K562 (cell line): ENCODE data around the gene EGFL6. TPM values are rescaled to one million over a fixed set of nuclear protein-coding genes. Genes with fewer than 3 reads are reported as not detected.
A peak's percentile ranks its signal among the peaks of the same experiment; 100 is the strongest.

Experiments
- ATAC-seq: fragments of 200-7000 bp; cut with Tn5 transposase; 3 replicates; pipeline ENCODE4 v1.9.1; 2020; ENCODE audit warnings: moderate library complexity
- BruUV-seq: library from RNA; stranded (reverse); fragments of 400-500 nt; replicated peaks from 2 replicates; lab custom pipeline; 2021; lab: Mats Ljungman, UMichigan
- CTCF ChIA-PET: fragments of 300-600 bp; formaldehyde crosslinking; extraction: SDS; loops from one replicate; lab custom pipeline; 2021; ENCODE audit warnings: low intra/inter-chr PET ratio; lab: Yijun Ruan, JAX
- POLR2A ChIA-PET: fragments of 300-600, 350-650 bp; sonication (Branson Sonifier 250); formaldehyde crosslinking; extraction: SDS; loops from one replicate; lab custom pipeline; 2021; ENCODE audit warnings: antibody characterized with exemption, inconsistent platforms; lab: Yijun Ruan, JAX
- DNase-seq, 4 experiments: peaks; one replicate each; pipeline versions ENCODE4 v3.0.0 to v3.0.0-alpha.2; 2011 to 2018; ENCODE audit warnings: low spot score in 3 of 4, mixed read lengths in 3 of 4; ENCODE audit errors: extremely low read depth in 1 of 4
- FAIRE-seq: peaks from 2 replicates; lab custom pipeline; 2011; peaks lifted over from hg19 to GRCh38; lab: Jason Lieb, UNC
- H2AFZ ChIP-seq: 2 replicates; pipeline ENCODE4 v1.6.0; 2011; ENCODE audit warnings: low read depth, low read length, control low read depth, inconsistent platforms
- H3K27ac ChIP-seq: fragments of 200-600 bp; 3 replicates; pipeline ENCODE4 v1.8.0; 2011; ENCODE audit warnings: low read depth, mild to moderate bottlenecking, control low read depth, inconsistent platforms, low read length, moderate library complexity, mixed read lengths; ENCODE audit errors: extremely low read depth
- H3K27me3 ChIP-seq, 2 experiments: fragments of 300-600 bp in 1 of 2; 2 replicates in 1 of 2; 3 replicates in 1 of 2; pipeline versions ENCODE4 v1.6.0 to v1.8.0; 2011; ENCODE audit warnings: inconsistent platforms in 2 of 2, low read length in 2 of 2, mild to moderate bottlenecking in 1 of 2, mixed read lengths in 1 of 2, moderate library complexity in 1 of 2; ENCODE audit not compliant: control insufficient read depth in 2 of 2, insufficient read depth in 2 of 2
- H3K36me3 ChIP-seq: fragments of 300-600 bp; 3 replicates; pipeline ENCODE4 v1.8.0; 2011; ENCODE audit warnings: mild to moderate bottlenecking, low read length, inconsistent platforms; ENCODE audit not compliant: control insufficient read depth, insufficient read depth
- H3K4me1 ChIP-seq, 2 experiments: fragments of 200-600 bp in 1 of 2; replicated peaks in 1 of 2; 2 replicates in 1 of 2; 3 replicates in 1 of 2; pipeline versions ENCODE4 v1.5.1 to v1.8.0; 2011; ENCODE audit warnings: inconsistent platforms in 2 of 2, low read length in 2 of 2, mild to moderate bottlenecking in 1 of 2, mixed read lengths in 1 of 2, moderate library complexity in 1 of 2; ENCODE audit not compliant: control insufficient read depth in 2 of 2, insufficient read depth in 2 of 2
- H3K4me2 ChIP-seq: 2 replicates; pipeline ENCODE4 v1.6.1; 2011; ENCODE audit warnings: low read length, control low read depth, inconsistent platforms, mixed read lengths; ENCODE audit not compliant: insufficient read depth
- H3K4me3 ChIP-seq: fragments of 200-600 bp; sonication (generic), shearing (Covaris generic); 2 replicates; pipeline ENCODE4 v1.5.1; 2016; ENCODE audit warnings: control low read depth, inconsistent platforms
- H3K79me2 ChIP-seq: fragments of 200-600 bp; 3 replicates; pipeline ENCODE4 v1.8.0; 2011; ENCODE audit warnings: low read length, inconsistent platforms; ENCODE audit not compliant: control insufficient read depth, insufficient read depth
- H3K9ac ChIP-seq, 2 experiments: 2 replicates each; pipeline versions ENCODE4 v1.6.0 to v1.6.1; 2011; ENCODE audit warnings: low read depth in 2 of 2, low read length in 2 of 2, control low read depth in 1 of 2, inconsistent platforms in 1 of 2, mild to moderate bottlenecking in 1 of 2, mixed read lengths in 1 of 2; ENCODE audit not compliant: insufficient read depth in 1 of 2
- H3K9me1 ChIP-seq: one replicate; pipeline ENCODE4 v1.6.0; 2011; ENCODE audit warnings: inconsistent platforms, mild to moderate bottlenecking, low read length, moderate library complexity; ENCODE audit not compliant: control insufficient read depth, insufficient read depth
- H3K9me3 ChIP-seq: replicated peaks from 2 replicates; pipeline ENCODE4 v1.5.1; 2011; ENCODE audit warnings: low read depth, low read length, inconsistent platforms; ENCODE audit not compliant: control insufficient read depth, insufficient read depth
- H4K20me1 ChIP-seq: replicated peaks from 2 replicates; pipeline ENCODE4 v1.6.1; 2011; ENCODE audit warnings: low read length, inconsistent platforms, mixed read lengths; ENCODE audit not compliant: control insufficient read depth, insufficient read depth
- FOXP1 ChIP-seq: sonication (generic); formaldehyde crosslinking; IDR thresholded peaks from 2 replicates; pipeline ENCODE4 v1.8.0; 2022; ENCODE audit warnings: mild to moderate bottlenecking, missing genetic modification reagents
- MAFF ChIP-seq: IDR thresholded peaks from 2 replicates; pipeline ENCODE4 v1.6.1; 2012; ENCODE audit warnings: low read length, improper control_type of control experiment
- MCM2 ChIP-seq: fragments of 450-650 bp; IDR thresholded peaks from 2 replicates; pipeline ENCODE4 v1.6.1; 2017; ENCODE audit warnings: low read depth, mild to moderate bottlenecking
- NR1H2 ChIP-seq: sonication (generic); formaldehyde crosslinking; IDR thresholded peaks from 2 replicates; pipeline ENCODE4 v1.4.0; 2020; ENCODE audit warnings: mild to moderate bottlenecking, missing genetic modification reagents
- NR4A1 ChIP-seq, 2 experiments: fragments of 250-450 bp in 1 of 2; fragments of 450-650 bp in 1 of 2; sonication (Bioruptor Pico) in 1 of 2; IDR thresholded peaks; 2 replicates each; pipeline versions ENCODE4 v1.4.0 to v1.6.1; 2016 to 2020; ENCODE audit warnings: mild to moderate bottlenecking in 2 of 2, missing compliant biosample characterization in 1 of 2, missing genetic modification characterization in 1 of 2, moderate library complexity in 1 of 2
- STAG1 ChIP-seq: sonication (generic); formaldehyde crosslinking; IDR thresholded peaks from 2 replicates; pipeline ENCODE4 v1.5.0; 2020; ENCODE audit warnings: missing genetic modification reagents, borderline replicate concordance
- TAF7 ChIP-seq: fragments of 450-650 bp; IDR thresholded peaks from 2 replicates; pipeline ENCODE4 v1.6.1; 2016; ENCODE audit warnings: missing genetic modification characterization, missing compliant biosample characterization
- TAF9B ChIP-seq: fragments of 450-650 bp; IDR thresholded peaks from 2 replicates; pipeline ENCODE4 v1.6.1; 2018; ENCODE audit warnings: mild to moderate bottlenecking; ENCODE audit not compliant: partially characterized antibody
- WGBS: fragments of 100-300 bp; shearing (Covaris generic); methylation state at CpG from one replicate; pipeline ENCODE4 v1.1.6; 2016; ENCODE audit warnings: low coverage, mixed read lengths; ENCODE audit not compliant: insufficient coverage; ENCODE audit errors: missing lambda C conversion rate; 5-methylcytosine and 5-hydroxymethylcytosine counted together
- in situ Hi-C: fragments of 300-500 bp; cut with MboI; formaldehyde crosslinking; loops from 4 replicates; pipeline ENCODE4 v1.15.0; 2018; ENCODE audit warnings: inconsistent platforms, mixed read lengths
- intact Hi-C: fragments of 100-400 bp; cut with micrococcal nuclease; formaldehyde crosslinking; loops from 2 replicates; pipeline ENCODE4 v1.14.2; 2022
- polyA plus RNA-seq, 8 experiments: library from polyadenylated mRNA; depleted of rRNA in 4 of 8; stranded (reverse) in 5 of 8; unstranded in 3 of 8; fragments of >200 nt; fragmentation: Nextera tagmentation in 2 of 8; fragmentation: Illumina TruSeq in 1 of 8; extraction: Ambion mirVana in 2 of 8; extraction: Trizol in 1 of 8; gene quantifications; 2 replicates each; pipeline versions ENCODE4 v1.2.1 to v1.2.3, GENCODE V29; 2011 to 2014; ENCODE audit warnings: inconsistent platforms in 1 of 8, missing spikeins in 1 of 8
- total RNA-seq, 7 experiments: library from RNA; depleted of rRNA in 6 of 7; stranded (reverse); fragments of >200 nt in 6 of 7; fragmentation: Illumina TruSeq in 2 of 7; extraction: Trizol in 2 of 7; gene quantifications; 2 replicates each; pipeline versions ENCODE4 v1.2.1 to v1.2.3, GENCODE V29; 2011 to 2021; ENCODE audit warnings: low replicate concordance in 1 of 7
- TF ChIP-seq, protein P1 (sequence below): fragments of 250-450 bp; sonication (Bioruptor Pico); IDR thresholded peaks from 2 replicates; pipeline ENCODE4 v1.5.0; 2021; ENCODE audit warnings: mild to moderate bottlenecking, moderate library complexity
- TF ChIP-seq, protein P2 (sequence below), 2 experiments: fragments of 450-650 bp; IDR thresholded peaks; 2 replicates each; pipeline ENCODE4 v1.6.1; 2016; ENCODE audit warnings: mild to moderate bottlenecking in 2 of 2, borderline replicate concordance in 1 of 2, low read depth in 1 of 2, moderate library complexity in 1 of 2

The EGFL6 gene
- total and polyA plus RNA-seq, 9 of the 15 experiments (the other 6 are each of a cell fraction or from before 2014, with no cell fraction given), result 0.01 TPM; not detected in 8

DNA sequence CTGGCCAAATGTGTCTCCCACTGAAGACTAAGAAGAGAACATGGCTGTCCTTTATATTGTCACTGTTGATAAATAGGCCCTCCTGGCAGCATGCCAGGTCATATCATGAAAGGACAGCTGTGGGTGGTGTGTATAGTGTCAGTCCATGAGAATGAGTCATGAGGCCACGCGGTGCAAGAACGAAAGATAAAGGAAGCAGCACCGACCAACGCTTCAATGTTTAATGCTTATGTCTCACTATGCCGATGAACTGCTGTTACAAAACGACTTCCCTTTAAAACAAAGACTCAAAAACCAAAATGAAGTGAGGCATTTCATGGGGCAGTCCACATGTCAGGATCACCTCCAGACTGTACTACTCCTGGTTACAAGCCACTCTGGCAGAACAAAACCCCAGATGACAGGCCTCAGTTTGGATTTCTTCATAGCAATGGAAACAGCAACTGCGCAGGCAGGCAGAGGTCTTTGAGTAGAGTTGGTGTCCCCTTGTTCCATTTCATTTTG is 78.4 kb downstream of the EGFL6 start:
- H4K20me1 ChIP-seq, result no peaks in the 10 kb centered on the region
- ChIA-PET CTCF (no interaction called here), POLR2A (no interaction called here)
- DNase-seq, result peak; percentile 72 to 99 (median 78)
- no peaks in the 10 kb centered on the region for H3K36me3 ChIP-seq
- H3K4me3 ChIP-seq, result no peak overlapping the region
- intact Hi-C loops (loop anchor here (1.0 to 10.0 kb wide), 4 partner anchors 75 to 855 kb away; partner anchors contain the start of genes GEMIN8 and PRPS2), in situ Hi-C loops (no loop called here)
- no peaks in the 10 kb centered on the region for H3K79me2 ChIP-seq
- H3K27me3 ChIP-seq, result no peaks in the 10 kb centered on the region
- peaks cover 9% of the 10 kb centered on the region for H3K9me3 ChIP-seq
- no peaks in the 10 kb centered on the region for H3K9me1 ChIP-seq
- peak; percentile 84 for ATAC-seq
- H3K27ac ChIP-seq, result peak overlapping the region; percentile 100
- peak overlapping the region; percentile 47 to 84; a peak in 3 of 4 replicates for H3K9ac ChIP-seq
- peaks cover 13 to 54% of the 10 kb centered on the region in 2 experiments; a peak in 4 of 5 replicates for H3K4me1 ChIP-seq
- peak overlapping the region; percentile 91 for H2AFZ ChIP-seq
- peak; percentile 98 for FAIRE-seq
- peak overlapping the region; percentile 68 for H3K4me2 ChIP-seq
- no TSS peak for BruUV-seq
- WGBS, result 3% methylated on average over 8 of the region's 8 CpGs
- peak; percentile 33; the same call in 1 of the 2 replicates for TF ChIP-seq NR4A1 (CRISPR knock-in tag; IDR thresholded peaks at IDR 0.05)
- TF ChIP-seq NR4A1 (tag; IDR thresholded peaks at IDR 0.05), result no peak
- TF ChIP-seq, protein P1, sequence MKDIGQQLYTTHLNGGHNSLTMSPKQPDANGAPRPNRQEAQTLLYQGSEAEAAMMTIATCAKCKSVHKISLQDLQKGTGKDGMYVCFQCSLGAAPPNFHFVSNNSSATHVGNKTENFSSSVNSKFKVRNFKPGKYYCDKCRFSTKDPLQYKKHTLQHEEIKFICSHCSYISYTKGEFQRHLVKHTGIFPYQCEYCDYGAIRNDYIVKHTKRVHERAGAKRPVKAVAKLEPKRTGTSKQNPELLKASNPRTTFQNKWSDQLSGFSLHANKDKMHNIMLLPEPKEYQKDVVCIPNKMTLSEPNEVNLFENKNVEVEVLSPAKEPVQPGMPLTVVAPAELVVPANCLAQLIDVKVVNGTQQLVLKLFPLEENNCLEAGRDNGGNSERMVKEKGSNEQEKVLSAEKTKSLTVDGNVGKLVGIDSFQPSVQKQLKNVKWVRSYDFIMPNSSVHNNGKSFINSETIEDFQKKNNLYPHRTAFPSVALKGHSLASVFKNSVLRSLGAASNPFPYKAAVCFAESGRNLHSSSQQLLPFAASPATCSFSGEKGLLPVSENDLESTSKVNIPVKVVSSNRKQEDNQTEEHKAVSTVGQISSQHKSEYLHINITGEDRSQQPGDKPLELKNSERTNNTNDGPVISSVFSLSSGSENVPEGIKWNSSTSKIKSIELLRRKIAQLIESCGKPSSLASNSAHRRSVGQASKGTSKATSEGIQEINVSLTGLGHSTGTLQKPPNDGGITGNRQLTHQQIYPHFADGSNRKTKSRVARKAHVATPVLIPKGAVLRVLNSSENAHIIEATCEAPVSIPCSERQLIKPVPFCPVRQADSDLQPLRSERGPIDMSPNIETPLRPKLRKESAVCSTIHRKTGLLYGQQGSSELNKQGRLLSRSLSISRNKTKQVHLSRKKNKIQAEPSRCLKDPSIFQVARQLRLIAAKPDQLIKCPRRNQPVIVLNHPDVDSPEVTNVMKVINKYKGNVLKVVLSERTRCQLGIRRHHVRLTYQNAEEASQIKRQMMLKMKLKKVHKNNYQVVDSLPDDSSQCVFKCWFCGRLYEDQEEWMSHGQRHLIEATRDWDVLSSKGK (CRISPR knock-in tag), result no peak
- TF ChIP-seq, protein P2, sequence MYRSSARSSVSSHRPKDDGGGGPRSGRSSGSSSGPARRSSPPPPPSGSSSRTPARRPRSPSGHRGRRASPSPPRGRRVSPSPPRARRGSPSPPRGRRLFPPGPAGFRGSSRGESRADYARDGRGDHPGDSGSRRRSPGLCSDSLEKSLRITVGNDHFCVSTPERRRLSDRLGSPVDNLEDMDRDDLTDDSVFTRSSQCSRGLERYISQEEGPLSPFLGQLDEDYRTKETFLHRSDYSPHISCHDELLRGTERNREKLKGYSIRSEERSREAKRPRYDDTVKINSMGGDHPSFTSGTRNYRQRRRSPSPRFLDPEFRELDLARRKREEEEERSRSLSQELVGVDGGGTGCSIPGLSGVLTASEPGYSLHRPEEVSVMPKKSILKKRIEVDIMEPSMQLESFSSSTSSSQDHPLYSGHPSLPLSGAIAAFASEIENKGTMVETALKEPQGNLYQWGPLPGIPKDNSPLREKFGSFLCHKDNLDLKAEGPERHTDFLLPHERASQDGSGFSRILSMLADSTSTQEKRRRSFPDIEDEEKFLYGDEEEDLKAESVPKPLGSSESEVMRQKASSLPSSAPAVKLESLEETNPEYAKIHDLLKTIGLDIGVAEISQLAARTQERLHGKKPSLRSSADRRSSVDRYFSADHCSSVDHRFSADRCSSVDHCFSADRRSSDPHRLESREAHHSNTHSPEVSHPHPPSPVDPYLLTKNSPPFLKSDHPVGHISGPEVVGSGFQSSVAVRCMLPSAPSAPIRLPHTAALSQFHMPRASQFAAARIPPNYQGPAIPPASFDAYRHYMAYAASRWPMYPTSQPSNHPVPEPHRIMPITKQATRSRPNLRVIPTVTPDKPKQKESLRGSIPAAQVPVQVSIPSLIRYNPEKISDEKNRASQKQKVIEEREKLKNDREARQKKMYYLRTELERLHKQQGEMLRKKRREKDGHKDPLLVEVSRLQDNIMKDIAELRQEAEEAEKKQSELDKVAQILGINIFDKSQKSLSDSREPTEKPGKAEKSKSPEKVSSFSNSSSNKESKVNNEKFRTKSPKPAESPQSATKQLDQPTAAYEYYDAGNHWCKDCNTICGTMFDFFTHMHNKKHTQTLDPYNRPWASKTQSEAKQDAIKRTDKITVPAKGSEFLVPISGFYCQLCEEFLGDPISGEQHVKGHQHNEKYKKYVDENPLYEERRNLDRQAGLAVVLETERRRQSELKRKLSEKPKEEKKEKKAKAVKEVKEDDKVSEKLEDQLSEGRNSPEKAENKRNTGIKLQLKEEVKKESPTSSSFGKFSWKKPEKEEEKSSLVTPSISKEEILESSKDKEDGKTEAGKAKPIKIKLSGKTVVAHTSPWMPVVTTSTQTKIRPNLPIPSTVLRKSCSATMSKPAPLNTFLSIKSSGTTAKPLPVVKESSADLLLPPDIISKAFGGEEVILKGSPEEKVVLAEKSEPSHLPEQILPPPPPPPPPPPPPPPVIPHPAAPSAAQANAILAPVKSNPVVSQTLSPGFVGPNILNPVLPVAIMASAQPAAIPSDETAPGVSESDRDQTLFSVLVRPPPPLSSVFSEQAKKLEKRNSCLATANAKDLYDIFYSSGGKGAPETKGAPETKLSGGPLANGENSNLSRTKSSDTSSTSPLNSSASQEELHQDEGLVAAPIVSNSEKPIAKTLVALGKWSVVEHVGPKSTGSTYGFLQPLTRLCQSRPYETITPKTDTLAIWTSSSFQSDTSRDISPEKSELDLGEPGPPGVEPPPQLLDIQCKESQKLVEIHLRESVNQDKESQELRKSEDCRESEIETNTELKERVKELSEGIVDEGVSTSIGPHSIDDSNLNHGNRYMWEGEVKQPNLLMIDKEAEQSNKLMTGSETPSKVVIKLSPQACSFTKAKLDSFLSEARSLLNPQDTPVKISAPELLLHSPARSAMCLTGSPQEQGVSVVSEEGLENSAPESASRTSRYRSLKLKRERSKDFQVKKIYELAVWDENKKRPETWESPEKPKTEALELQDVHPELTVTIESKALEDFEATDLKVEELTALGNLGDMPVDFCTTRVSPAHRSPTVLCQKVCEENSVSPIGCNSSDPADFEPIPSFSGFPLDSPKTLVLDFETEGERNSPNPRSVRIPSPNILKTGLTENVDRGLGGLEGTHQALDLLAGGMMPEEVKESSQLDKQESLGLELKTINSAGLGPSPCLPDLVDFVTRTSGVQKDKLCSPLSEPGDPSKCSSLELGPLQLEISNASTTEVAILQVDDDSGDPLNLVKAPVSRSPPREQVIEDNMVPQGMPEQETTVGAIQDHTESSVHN (IDR thresholded peaks at IDR 0.05; ENCODE audit: borderline replicate concordance in 1 of 2, low read depth in 1 of 2), result peak; percentile 74 to 96; a peak in 2 of 4 replicates
- peak; percentile 94 for TF ChIP-seq TAF9B
- TF ChIP-seq STAG1 (CRISPR knock-in tag), result no peak
- TF ChIP-seq FOXP1 (CRISPR knock-in tag), result no peak
- TF ChIP-seq NR1H2 (CRISPR knock-in tag), result no peak
- no peak for TF ChIP-seq TAF7
- TF ChIP-seq MCM2, result no peak
- no peak; the same call in 1 of the 2 replicates for TF ChIP-seq MAFF
